ENCODE measurements around the gene NAB1. TPM values are rescaled to one million over a fixed set of nuclear protein-coding genes. Genes with fewer than 3 reads are reported as not detected.

The NAB1 gene
- total and polyA plus RNA-seq, 2 donors from 2014 or later: 10.4 to 45.0 TPM

DNA sequence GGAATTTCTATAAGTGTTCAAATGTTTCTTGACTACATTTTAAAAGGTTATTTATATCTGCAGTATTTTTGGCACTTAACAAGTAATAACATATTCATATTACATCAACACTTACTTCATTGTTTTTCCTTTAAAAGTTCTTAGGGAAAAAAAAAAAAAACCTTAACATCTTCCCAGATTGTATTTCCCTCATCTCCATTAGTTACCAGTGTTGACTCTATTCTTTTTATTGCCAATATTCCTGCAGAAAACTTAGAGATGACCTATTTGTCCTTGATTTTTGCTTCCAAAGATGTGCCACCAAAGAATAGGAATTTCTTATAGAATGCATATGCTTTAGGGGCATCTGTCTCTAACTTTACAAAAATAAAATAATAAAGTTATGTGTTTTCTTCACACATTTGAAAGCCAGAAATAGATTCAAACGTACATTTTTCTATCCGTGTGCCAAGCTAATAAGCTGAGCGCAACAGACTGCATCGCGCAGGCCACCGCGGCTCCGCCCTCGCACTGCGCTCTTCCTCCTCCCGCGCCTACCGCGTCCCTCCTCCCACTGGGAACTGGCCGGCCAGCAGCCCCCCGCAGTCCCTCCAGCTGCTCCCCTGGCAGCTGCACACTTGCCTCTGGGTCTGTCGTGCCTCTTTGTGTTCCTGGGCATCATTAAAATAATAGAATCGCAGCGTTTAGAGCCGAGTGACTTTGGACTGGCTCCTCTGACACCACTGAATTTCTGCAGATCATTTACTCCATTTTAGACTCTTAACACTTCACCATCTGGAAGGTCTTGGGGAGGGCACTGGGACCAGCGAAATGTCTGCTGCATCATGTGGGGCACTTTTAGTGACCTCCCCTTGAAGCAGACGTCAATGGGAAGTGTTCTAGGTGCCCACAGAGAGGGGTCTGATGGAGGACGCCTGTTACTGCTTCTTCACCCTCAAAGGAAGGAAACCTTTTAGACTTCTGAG lies 21.2 kb upstream of the NAB1 start:
- Histone ChIP-seq H3K9ac (ENCODE audit: low read length in 3 of 3) (peak overlapping the region in 2 of 3 donors; percentile 46 to 53), H3K36me3 (ENCODE audit: control insufficient read depth in 2 of 3, insufficient read depth in 3 of 3, low read length in 3 of 3) (no peaks in the 10 kb centered on the region), H3K4me1 (ENCODE audit: control insufficient read depth in 2 of 3, insufficient read depth in 2 of 3, low read depth in 1 of 3, low read length in 3 of 3) (peaks cover 0 to 3% (median 0%) of the 10 kb centered on the region in 3 donors), H3K4me3 (ENCODE audit: low read length in 3 of 3) (peak overlapping the region; percentile 52 to 73 (median 63)), H3K27ac (ENCODE audit: low read depth in 2 of 2, low read length in 2 of 2) (peak overlapping the region in 1 of 2 donors; percentile 1), H3K27me3 (ENCODE audit: control insufficient read depth, insufficient read depth, low read length) (no peaks in the 10 kb centered on the region), H3K9me3 (ENCODE audit: control insufficient read depth in 2 of 3, insufficient read depth in 1 of 3, low read length in 3 of 3) (no peaks in the 10 kb centered on the region)
- TF ChIP-seq, protein P1, sequence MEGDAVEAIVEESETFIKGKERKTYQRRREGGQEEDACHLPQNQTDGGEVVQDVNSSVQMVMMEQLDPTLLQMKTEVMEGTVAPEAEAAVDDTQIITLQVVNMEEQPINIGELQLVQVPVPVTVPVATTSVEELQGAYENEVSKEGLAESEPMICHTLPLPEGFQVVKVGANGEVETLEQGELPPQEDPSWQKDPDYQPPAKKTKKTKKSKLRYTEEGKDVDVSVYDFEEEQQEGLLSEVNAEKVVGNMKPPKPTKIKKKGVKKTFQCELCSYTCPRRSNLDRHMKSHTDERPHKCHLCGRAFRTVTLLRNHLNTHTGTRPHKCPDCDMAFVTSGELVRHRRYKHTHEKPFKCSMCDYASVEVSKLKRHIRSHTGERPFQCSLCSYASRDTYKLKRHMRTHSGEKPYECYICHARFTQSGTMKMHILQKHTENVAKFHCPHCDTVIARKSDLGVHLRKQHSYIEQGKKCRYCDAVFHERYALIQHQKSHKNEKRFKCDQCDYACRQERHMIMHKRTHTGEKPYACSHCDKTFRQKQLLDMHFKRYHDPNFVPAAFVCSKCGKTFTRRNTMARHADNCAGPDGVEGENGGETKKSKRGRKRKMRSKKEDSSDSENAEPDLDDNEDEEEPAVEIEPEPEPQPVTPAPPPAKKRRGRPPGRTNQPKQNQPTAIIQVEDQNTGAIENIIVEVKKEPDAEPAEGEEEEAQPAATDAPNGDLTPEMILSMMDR (IDR thresholded peaks at IDR 0.05; ENCODE audit: borderline replicate concordance, extremely low read depth, insufficient read depth): no peak
- peak; percentile 54 to 76 (median 73) for DNase-seq
- FAIRE-seq: peak; percentile 53
- intact Hi-C loops (cut with DNase I): no loop called here

DNA sequence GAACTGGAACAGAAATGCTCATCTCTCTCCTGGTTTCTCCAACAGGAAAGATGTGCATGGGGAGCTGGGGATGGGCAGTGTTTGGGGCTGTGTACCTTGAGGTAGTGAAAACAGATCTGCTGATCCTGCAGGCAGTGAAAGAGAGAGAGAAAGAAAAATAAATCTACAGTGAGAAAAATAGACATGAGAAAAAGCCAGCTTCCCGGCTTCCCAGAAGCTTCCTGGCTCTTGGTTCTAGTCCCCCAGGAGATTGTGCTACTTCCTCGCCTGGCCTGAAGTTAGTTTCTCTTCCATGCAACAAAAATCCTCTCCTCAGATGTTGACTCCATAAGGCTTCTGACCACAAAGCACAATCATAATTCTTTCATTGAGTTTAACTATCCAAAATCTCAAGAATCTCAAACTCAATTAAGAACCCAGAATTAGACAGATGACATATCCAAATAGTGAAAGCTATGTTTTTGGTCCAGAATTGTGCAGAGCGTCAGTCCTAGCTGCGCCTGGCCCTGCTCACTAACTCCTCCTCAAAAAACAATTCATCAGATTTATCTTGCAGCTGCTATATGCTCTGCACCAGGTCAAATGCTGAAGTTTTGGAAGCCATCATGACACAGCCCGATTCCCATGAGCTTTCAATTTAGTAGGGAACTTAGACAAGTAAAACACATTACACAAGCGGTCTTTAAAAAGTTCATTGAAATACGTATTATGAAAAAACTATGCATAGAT lies 20.1 kb upstream of the NAB1 start:
- TF ChIP-seq, protein P1 (IDR thresholded peaks at IDR 0.05; ENCODE audit: borderline replicate concordance, extremely low read depth, insufficient read depth): no peak
- H3K27ac ChIP-seq (ENCODE audit: low read depth in 2 of 2, low read length in 2 of 2): no peak overlapping the region
- FAIRE-seq: no peak

DNA sequence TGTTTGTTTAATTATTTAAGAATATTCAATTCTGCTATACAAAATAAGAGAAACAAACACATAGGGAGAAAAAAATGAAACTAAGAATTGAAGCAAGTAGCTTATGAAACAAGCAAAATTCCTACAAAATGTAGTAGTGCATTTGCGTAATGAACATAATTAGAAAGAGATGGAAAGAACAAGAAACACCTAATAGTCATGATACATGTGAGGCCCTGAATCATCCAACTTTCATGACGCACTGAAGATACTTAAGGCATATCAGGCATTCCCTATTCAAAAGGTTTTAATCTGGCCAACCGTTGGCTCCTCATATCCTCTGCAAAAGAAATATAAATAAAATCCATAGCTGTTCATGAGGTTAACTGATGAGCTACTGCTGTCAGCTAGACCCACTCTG lies 14.5 kb upstream of the NAB1 start:
- DNase-seq (no peak), FAIRE-seq (no peak)
- TF ChIP-seq, protein P1 (IDR thresholded peaks at IDR 0.05; ENCODE audit: borderline replicate concordance, extremely low read depth, insufficient read depth): no peak
- Histone ChIP-seq H3K9me3 (ENCODE audit: control insufficient read depth in 2 of 3, insufficient read depth in 1 of 3, low read length in 3 of 3) (no peaks in the 10 kb centered on the region), H3K27ac (ENCODE audit: low read depth in 2 of 2, low read length in 2 of 2) (no peak overlapping the region), H3K4me1 (ENCODE audit: control insufficient read depth in 2 of 3, insufficient read depth in 2 of 3, low read depth in 1 of 3, low read length in 3 of 3) (peaks cover 0 to 17% (median 12%) of the 10 kb centered on the region in 3 donors), H3K27me3 (ENCODE audit: control insufficient read depth, insufficient read depth, low read length) (no peaks in the 10 kb centered on the region), H3K4me3 (ENCODE audit: low read length in 3 of 3) (no peak overlapping the region), H3K36me3 (ENCODE audit: control insufficient read depth in 2 of 3, insufficient read depth in 3 of 3, low read length in 3 of 3) (no peaks in the 10 kb centered on the region), H3K9ac (ENCODE audit: low read length in 3 of 3) (no peak overlapping the region)
- intact Hi-C loops (cut with DNase I): no loop called here

More for the DNA sequence above, 20.1 kb upstream of the NAB1 start:
- DNase-seq: peak in 1 of 5 donors; percentile 82
- Histone ChIP-seq H3K36me3 (ENCODE audit: control insufficient read depth in 2 of 3, insufficient read depth in 3 of 3, low read length in 3 of 3) (no peaks in the 10 kb centered on the region), H3K27me3 (ENCODE audit: control insufficient read depth, insufficient read depth, low read length) (no peaks in the 10 kb centered on the region), H3K4me1 (ENCODE audit: control insufficient read depth in 2 of 3, insufficient read depth in 2 of 3, low read depth in 1 of 3, low read length in 3 of 3) (peaks cover 0 to 3% (median 0%) of the 10 kb centered on the region in 3 donors), H3K9me3 (ENCODE audit: control insufficient read depth in 2 of 3, insufficient read depth in 1 of 3, low read length in 3 of 3) (no peaks in the 10 kb centered on the region), H3K9ac (ENCODE audit: low read length in 3 of 3) (no peak overlapping the region), H3K4me3 (ENCODE audit: low read length in 3 of 3) (peak overlapping the region in 2 of 3 donors; percentile 13 to 63)
- intact Hi-C loops (cut with DNase I): no loop called here

Measured in kidney (tissue), 14 donors.